Endothelial cell of umbilical vein (primary cell): ENCODE measurements around the gene RNF121. TPM values are rescaled to one million over a fixed set of nuclear protein-coding genes. Genes with fewer than 3 reads are reported as not detected.
A peak's percentile ranks its signal among the peaks of the same experiment; 100 is the strongest.

ENCODE experiments used
- BruUV-seq: library from RNA; stranded (reverse); fragments of 400-500 nt; replicated peaks from 2 replicates; lab custom pipeline; 2021; lab: Mats Ljungman, UMichigan
- CTCF ChIA-PET: fragments of 300-600, 350-600 bp; sonication (Branson Sonifier 250); formaldehyde crosslinking; loops from one replicate; lab custom pipeline; 2021; ENCODE audit warnings: antibody characterized with exemption, inconsistent platforms; lab: Charles Lee
- POLR2A ChIA-PET: fragments of 300-600, 350-600 bp; sonication (Branson Sonifier 250); formaldehyde crosslinking; loops from one replicate; lab custom pipeline; 2021; ENCODE audit warnings: antibody characterized with exemption, inconsistent platforms; lab: Charles Lee
- DNase-seq: peaks from one replicate; pipeline ENCODE4 v3.0.0-alpha.2; 2011; ENCODE audit warnings: low read depth, low spot score
- FAIRE-seq: peaks from 2 replicates; lab custom pipeline; 2011; peaks lifted over from hg19 to GRCh38; lab: Jason Lieb, UNC
- H2AFZ ChIP-seq: 2 replicates; pipeline ENCODE4 v1.6.0; 2012; ENCODE audit warnings: low read depth, low read length, control low read depth, inconsistent platforms
- H3K27ac ChIP-seq: 2 replicates; pipeline ENCODE4 v1.5.1; 2011; ENCODE audit warnings: low read depth, mild to moderate bottlenecking, control low read depth, low read length, moderate library complexity; ENCODE audit not compliant: insufficient read depth
- H3K27me3 ChIP-seq, 2 experiments: 2 replicates each; pipeline versions ENCODE4 v1.6.0 to v1.6.1; 2011; ENCODE audit warnings: low read length in 2 of 2, mixed read lengths in 1 of 2; ENCODE audit not compliant: control insufficient read depth in 2 of 2, insufficient read depth in 2 of 2
- H3K36me3 ChIP-seq, 2 experiments: 2 replicates in 1 of 2; 3 replicates in 1 of 2; pipeline ENCODE4 v1.5.1; 2011; ENCODE audit warnings: low read length in 2 of 2, mild to moderate bottlenecking in 1 of 2, moderate library complexity in 1 of 2; ENCODE audit not compliant: control insufficient read depth in 2 of 2, insufficient read depth in 2 of 2; ENCODE audit errors: extremely low read depth in 1 of 2
- H3K4me1 ChIP-seq: 3 replicates; pipeline ENCODE4 v1.5.1; 2011; ENCODE audit warnings: mild to moderate bottlenecking, low read length; ENCODE audit not compliant: control insufficient read depth, insufficient read depth; ENCODE audit errors: extremely low read depth
- H3K4me2 ChIP-seq: 2 replicates; pipeline ENCODE4 v1.6.1; 2011; ENCODE audit warnings: low read length, control low read depth, mixed read lengths; ENCODE audit not compliant: insufficient read depth
- H3K4me3 ChIP-seq, 3 experiments: fragments of 200-600 bp in 1 of 3; sonication (generic), shearing (Covaris generic) in 1 of 3; replicated peaks in 1 of 3; 2 replicates each; pipeline ENCODE4 v1.5.1; 2011 to 2016; ENCODE audit warnings: control low read depth in 3 of 3, low read length in 3 of 3, mild to moderate bottlenecking in 2 of 3, inconsistent platforms in 1 of 3, low read depth in 1 of 3, moderate library complexity in 1 of 3; ENCODE audit not compliant: insufficient read depth in 1 of 3
- H3K79me2 ChIP-seq: 2 replicates; pipeline ENCODE4 v1.6.0; 2012; ENCODE audit warnings: low read length, inconsistent platforms; ENCODE audit not compliant: control insufficient read depth, insufficient read depth
- H3K9ac ChIP-seq: replicated peaks from 2 replicates; pipeline ENCODE3; 2011; ENCODE audit warnings: low read length, control low read depth; ENCODE audit not compliant: insufficient read depth; ENCODE audit errors: extremely low read depth
- H3K9me1 ChIP-seq: replicated peaks from 3 replicates; pipeline ENCODE4 v1.6.0; 2011; ENCODE audit warnings: mild to moderate bottlenecking, low read length; ENCODE audit not compliant: control insufficient read depth, insufficient read depth; ENCODE audit errors: extremely low read depth
- H3K9me3 ChIP-seq: replicated peaks from 2 replicates; pipeline ENCODE4 v1.5.1; 2012; ENCODE audit warnings: low read length, inconsistent platforms; ENCODE audit not compliant: control insufficient read depth, insufficient read depth
- H4K20me1 ChIP-seq: replicated peaks from 2 replicates; pipeline ENCODE3; 2011; ENCODE audit warnings: mild to moderate bottlenecking, low read length; ENCODE audit not compliant: control insufficient read depth, insufficient read depth; ENCODE audit errors: extremely low read depth
- EZH2 ChIP-seq: IDR thresholded peaks from 2 replicates; pipeline ENCODE4 v1.6.1; 2012; ENCODE audit warnings: borderline replicate concordance, low read depth, mild to moderate bottlenecking, moderate library complexity, low read length, inconsistent platforms; ENCODE audit not compliant: severe bottlenecking
- FOS ChIP-seq: IDR thresholded peaks from 2 replicates; pipeline ENCODE4 v1.6.1; 2011; ENCODE audit warnings: mild to moderate bottlenecking, low read length, moderate library complexity, borderline replicate concordance; ENCODE audit not compliant: insufficient read depth
- GATA2 ChIP-seq: IDR thresholded peaks from 2 replicates; pipeline ENCODE4 v1.7.0; 2011; ENCODE audit warnings: low read depth, mild to moderate bottlenecking, moderate library complexity, mixed read lengths, low read length; ENCODE audit not compliant: insufficient read length, insufficient read depth
- JUN ChIP-seq: IDR thresholded peaks from 2 replicates; pipeline ENCODE4 v1.6.1; 2011; ENCODE audit warnings: borderline replicate concordance, low read depth; ENCODE audit not compliant: insufficient read length, insufficient read depth
- MAX ChIP-seq: IDR thresholded peaks from 2 replicates; pipeline ENCODE4 v1.6.1; 2011; ENCODE audit not compliant: insufficient read depth, insufficient read length
- MYC ChIP-seq: IDR thresholded peaks from one replicate; pipeline ENCODE4 v1.6.1; 2011; ENCODE audit warnings: mild to moderate bottlenecking, low read depth, low read length
- POLR2A ChIP-seq: IDR thresholded peaks from 2 replicates; pipeline ENCODE4 v1.6.1; 2012; ENCODE audit warnings: low read depth, mild to moderate bottlenecking, control low read depth, low read length
- POLR2AphosphoS5 ChIP-seq: IDR thresholded peaks from 2 replicates; pipeline ENCODE4 v1.6.1; 2012; ENCODE audit warnings: low read depth, mild to moderate bottlenecking, control low read depth, low read length, moderate library complexity; ENCODE audit not compliant: insufficient read depth
- dilution Hi-C: fragments of 300-500 bp; cut with MboI; formaldehyde crosslinking; loops from one replicate; pipeline ENCODE4 v1.15.0; 2019; ENCODE audit warnings: low sequenced_read_pairs; ENCODE audit not compliant: extremely low pct_ligation_motif_present
- intact Hi-C: fragments of 100-400 bp; cut with micrococcal nuclease; formaldehyde crosslinking; loops from one replicate; pipeline ENCODE4 v1.10.0; 2022
- polyA plus RNA-seq, 4 experiments: library from polyadenylated mRNA; depleted of rRNA in 3 of 4; stranded (reverse) in 3 of 4; unstranded in 1 of 4; fragments of >200 nt; gene quantifications; 2 replicates each; pipeline versions ENCODE4 v1.2.1 to v1.2.3, GENCODE V29; 2011 to 2012; ENCODE audit warnings: missing spikeins in 1 of 4
- total RNA-seq: library from RNA; stranded (reverse); gene quantifications from 2 replicates; pipeline ENCODE4 v1.2.3, GENCODE V29; 2021
- TF ChIP-seq, protein P1 (sequence below), 2 donors: IDR thresholded peaks; 1 replicate in 1 of 2; 2 replicates in 1 of 2; pipeline ENCODE4 v1.5.1; 2011; ENCODE audit warnings: low read length in 2 of 2, mild to moderate bottlenecking in 2 of 2, moderate library complexity in 2 of 2, control low read depth in 1 of 2, inconsistent platforms in 1 of 2, low read depth in 1 of 2; ENCODE audit not compliant: insufficient read depth in 1 of 2; ENCODE audit errors: extremely low read depth in 1 of 2

RNF121 gene
- total and polyA plus RNA-seq, 2 donors (not counting 3 experiments of a cell fraction or from before 2014, with no cell fraction given), result 61.4 to 99.9 TPM

DNA sequence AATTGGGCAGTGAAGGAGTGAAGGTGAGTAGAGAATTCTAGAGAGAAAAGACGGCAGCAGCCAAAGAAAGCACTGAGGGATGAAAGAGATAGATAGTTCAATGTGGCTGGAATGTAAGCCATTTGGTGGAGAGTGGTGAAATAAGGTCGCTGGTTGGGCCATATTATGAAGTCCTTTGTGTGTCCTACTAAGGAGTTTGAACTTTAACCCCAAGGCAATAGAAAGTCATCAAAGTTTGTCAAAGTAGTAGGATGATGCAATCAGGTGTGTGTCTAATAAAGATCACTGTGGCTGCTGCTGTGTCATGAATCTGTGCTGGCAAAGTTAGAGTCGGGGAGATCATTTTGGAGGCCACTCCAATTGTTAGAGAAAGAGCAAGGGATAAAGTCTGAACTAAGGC, 18.7 kb downstream of the RNF121 start:
- TF ChIP-seq POLR2A (no peak), FOS (no peak), MAX (no peak), MYC (no peak), EZH2 (no peak), GATA2 (no peak), JUN (no peak), POLR2AphosphoS5 (no peak)
- TF ChIP-seq, protein P1, sequence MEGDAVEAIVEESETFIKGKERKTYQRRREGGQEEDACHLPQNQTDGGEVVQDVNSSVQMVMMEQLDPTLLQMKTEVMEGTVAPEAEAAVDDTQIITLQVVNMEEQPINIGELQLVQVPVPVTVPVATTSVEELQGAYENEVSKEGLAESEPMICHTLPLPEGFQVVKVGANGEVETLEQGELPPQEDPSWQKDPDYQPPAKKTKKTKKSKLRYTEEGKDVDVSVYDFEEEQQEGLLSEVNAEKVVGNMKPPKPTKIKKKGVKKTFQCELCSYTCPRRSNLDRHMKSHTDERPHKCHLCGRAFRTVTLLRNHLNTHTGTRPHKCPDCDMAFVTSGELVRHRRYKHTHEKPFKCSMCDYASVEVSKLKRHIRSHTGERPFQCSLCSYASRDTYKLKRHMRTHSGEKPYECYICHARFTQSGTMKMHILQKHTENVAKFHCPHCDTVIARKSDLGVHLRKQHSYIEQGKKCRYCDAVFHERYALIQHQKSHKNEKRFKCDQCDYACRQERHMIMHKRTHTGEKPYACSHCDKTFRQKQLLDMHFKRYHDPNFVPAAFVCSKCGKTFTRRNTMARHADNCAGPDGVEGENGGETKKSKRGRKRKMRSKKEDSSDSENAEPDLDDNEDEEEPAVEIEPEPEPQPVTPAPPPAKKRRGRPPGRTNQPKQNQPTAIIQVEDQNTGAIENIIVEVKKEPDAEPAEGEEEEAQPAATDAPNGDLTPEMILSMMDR (IDR thresholded peaks at IDR 0.05; ENCODE audit: extremely low read depth in 1 of 2, insufficient read depth in 1 of 2, low read depth in 1 of 2, low read length in 2 of 2), result no peak
- BruUV-seq, result no TSS peak

More for the DNA sequence above, 18.7 kb downstream of the RNF121 start:
- Histone ChIP-seq H3K36me3 (no peaks in the 10 kb centered on the region), H3K27me3 (no peaks in the 10 kb centered on the region), H2AFZ (no peak overlapping the region), H3K9ac (no peak overlapping the region), H3K27ac (peak overlapping the region; percentile 89), H3K9me1 (no peaks in the 10 kb centered on the region), H3K4me1 (peaks cover 64% of the 10 kb centered on the region), H3K79me2 (peaks cover 82% of the 10 kb centered on the region), H4K20me1 (no peaks in the 10 kb centered on the region), H3K4me2 (no peak overlapping the region), H3K4me3 (no peak overlapping the region), H3K9me3 (no peaks in the 10 kb centered on the region)
- POLR2A ChIA-PET, result no interaction called here
- CTCF ChIA-PET, result interaction anchor here (1.2 to 1.5 kb wide), 3 partner anchors 14 to 30 kb away, joined by 3 to 4 read pairs (median 4); no protein-coding TSS in a partner anchor
- dilution Hi-C loops (no loop called here), intact Hi-C loops (no loop called here)
- DNase-seq (no peak), FAIRE-seq (no peak)
